RWPE1 (cell line): ENCODE measurements around the gene LDAF1.

ENCODE experiments used
- CTCF ChIA-PET: fragments of 350-600 bp; sonication (Branson Sonifier 250); formaldehyde crosslinking; extraction: SDS; loops from one replicate; lab custom pipeline; 2021; lab: Yijun Ruan, JAX
- POLR2A ChIA-PET: fragments of 400-600 bp; formaldehyde crosslinking; extraction: SDS; loops from one replicate; lab custom pipeline; 2020; ENCODE audit warnings: antibody characterized with exemption; ENCODE audit not compliant: low non-redundant PET; lab: Yijun Ruan, JAX
- DNase-seq: peaks from one replicate; pipeline ENCODE4 v3.0.0; 2012; ENCODE audit warnings: low spot score
- H3K27ac ChIP-seq: fragments of 450-650 bp; 2 replicates; pipeline ENCODE4 v1.5.1; 2017
- CTCF ChIP-seq: fragments of 450-650 bp; conservative IDR thresholded peaks from 2 replicates; pipeline ENCODE4 v1.5.1; 2017; ENCODE audit warnings: low read depth, mild to moderate bottlenecking

The LDAF1 gene

DNA sequence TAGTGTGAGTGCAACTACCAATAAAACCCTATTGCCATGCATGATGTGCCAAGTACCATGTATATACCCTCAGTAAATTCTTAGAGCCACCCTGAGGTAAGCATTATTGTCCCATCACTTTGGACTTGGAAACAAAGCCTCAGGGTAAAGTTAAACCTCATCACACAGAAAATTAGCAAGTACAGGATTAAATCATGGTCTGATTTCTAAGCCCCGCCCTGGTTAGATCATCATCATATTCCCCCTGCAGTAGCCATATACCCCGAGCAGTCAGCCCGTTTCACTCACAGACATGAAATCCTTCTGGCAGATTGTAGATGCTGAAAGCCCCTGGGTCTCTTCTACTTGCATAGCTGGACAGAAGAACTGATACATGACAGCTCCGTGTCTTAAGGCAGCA lies 48.1 kb downstream of the LDAF1 start:
- no peak for DNase-seq
- TF ChIP-seq CTCF: no peak
- ChIA-PET CTCF (no interaction called here), POLR2A (no interaction called here)
- no peak overlapping the region for H3K27ac ChIP-seq

DNA sequence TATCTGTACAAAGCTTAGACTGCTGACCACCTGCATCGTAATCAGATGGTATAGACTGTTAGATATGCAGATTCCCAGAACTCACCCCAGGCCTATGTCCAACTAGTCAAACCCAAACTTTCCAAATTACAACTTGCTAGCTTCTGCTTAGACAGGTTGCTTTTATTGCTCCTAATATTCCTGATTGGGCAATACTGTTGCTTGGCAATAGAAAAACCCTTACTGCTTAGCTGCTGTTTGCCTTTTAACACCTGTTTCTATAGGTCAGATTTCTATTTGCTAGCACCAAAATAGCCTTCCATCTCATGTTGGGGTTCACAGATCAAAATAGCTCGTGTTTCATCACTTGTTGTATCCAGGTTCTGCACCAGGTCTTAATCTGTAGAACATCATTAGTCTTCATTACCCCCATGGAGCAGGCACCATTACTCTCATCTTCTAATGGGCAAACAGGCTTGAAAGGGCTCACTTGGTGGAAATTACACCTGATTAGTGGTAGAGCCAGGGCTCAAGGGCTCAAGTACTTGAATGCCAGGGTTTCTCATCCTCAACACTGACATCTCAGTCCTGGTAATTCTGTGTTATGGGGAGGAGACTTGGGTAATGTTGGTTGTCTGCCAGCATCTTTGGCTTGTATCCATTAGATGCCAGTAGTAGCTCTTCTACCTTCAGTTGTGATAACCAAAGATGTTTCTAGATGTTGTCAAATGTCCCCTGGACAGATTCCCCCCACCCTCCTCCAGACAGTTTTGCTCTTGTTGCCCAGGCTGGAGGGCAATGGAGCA lies 50.2 kb downstream of the LDAF1 start:
- H3K27ac ChIP-seq: no peak overlapping the region
- CTCF ChIA-PET: interaction anchor here (0.6 kb wide), 1 partner anchor 270 kb away, joined by 4 read pairs; no protein-coding TSS in a partner anchor
- DNase-seq: no peak

GRCh38 chr16:21211486-21211885 lies 53.0 kb downstream of the LDAF1 start, which contains the start of gene ZP2:
Gene ZP2 (minus strand): TSS chr16:21211574. CDS start chr16:21211547, 27 bp downstream.
- CTCF ChIA-PET: no interaction called here

More for the DNA sequence above, 50.2 kb downstream of the LDAF1 start:
- POLR2A ChIA-PET: no interaction called here
- no peak for TF ChIP-seq CTCF

DNA sequence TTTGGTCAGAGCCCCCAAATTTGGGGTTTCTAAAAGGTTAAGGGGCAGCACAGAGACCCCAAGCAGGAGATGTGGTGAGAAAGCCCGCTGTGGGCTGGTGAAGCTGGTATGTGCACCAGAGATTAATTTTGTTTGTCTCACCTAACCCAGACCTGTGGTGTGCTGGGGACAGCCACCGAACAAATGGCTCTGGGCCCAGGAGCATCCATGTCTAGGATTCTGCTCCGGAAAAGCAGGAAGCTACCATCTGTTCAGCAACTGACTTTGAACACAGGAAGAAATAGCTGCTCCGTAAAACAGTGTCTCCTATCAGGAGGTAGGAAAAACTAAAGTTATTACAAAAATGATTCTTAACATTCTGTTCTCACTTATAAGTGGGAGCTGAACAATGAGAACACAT lies 55.6 kb downstream of the LDAF1 start:
- H3K27ac ChIP-seq: no peak overlapping the region
- TF ChIP-seq CTCF: no peak
- CTCF ChIA-PET: interaction anchor here (0.8 to 1.2 kb wide), 2 partner anchors 25 to 87 kb away, joined by 3 read pairs; no protein-coding TSS in a partner anchor
- POLR2A ChIA-PET: no interaction called here
- DNase-seq: no peak

More at GRCh38 chr16:21211486-21211885, 53.0 kb downstream of the LDAF1 start, which contains the start of gene ZP2:
- no peak within 1 kb of the TSS for H3K27ac ChIP-seq
- DNase-seq: no peak
- no peak for TF ChIP-seq CTCF
- POLR2A ChIA-PET: no interaction called here

DNA sequence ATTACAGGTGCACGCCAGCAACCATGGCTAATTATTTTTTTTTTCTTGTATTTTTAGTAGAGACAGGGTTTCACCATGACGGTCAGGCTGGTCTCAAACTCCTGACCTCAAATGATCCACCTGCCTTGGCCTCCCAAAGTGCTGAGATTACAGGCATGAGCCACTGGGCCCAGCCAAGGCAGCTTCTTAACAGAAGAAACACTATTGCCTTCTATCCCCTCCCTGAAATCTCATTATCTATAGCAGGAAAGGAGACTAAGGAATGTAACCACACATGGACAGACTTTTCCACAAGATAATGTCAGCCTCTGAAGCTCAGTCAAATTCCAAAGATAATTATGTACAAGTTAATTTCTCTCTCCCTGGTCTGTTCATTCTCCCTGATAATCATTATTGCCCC lies 58.6 kb downstream of the LDAF1 start:
- no peak overlapping the region for H3K27ac ChIP-seq
- DNase-seq: no peak
- TF ChIP-seq CTCF: no peak
- CTCF ChIA-PET: interaction anchor here (0.5 kb wide), 1 partner anchor 328 kb away, joined by 5 read pairs; no protein-coding TSS in a partner anchor
- POLR2A ChIA-PET: no interaction called here

- no peak overlapping the region for H3K27ac ChIP-seq
- DNase-seq: no peak
- POLR2A ChIA-PET: no interaction called here
- TF ChIP-seq CTCF: no peak
- CTCF ChIA-PET: no interaction called here
Observed at GRCh38 chr16:21218153-21218552, 59.7 kb downstream of the LDAF1 start.
